DOHH2 (cell line): ENCODE data around the gene BASP1.

Source experiments
- EZH2phosphoT487 ChIP-seq: fragments of 200-600 bp; sonication (generic); IDR thresholded peaks from 2 replicates; pipeline ENCODE4 v1.6.1; 2017; ENCODE audit warnings: borderline replicate concordance, mild to moderate bottlenecking, antibody characterized with exemption, low read length, moderate library complexity, mixed read lengths
- TF ChIP-seq, protein P1 (sequence below): fragments of 200-600 bp; sonication (generic); IDR thresholded peaks from one replicate; pipeline ENCODE4 v1.5.1; 2014; ENCODE audit warnings: antibody characterized with exemption, mild to moderate bottlenecking, low read depth, low read length; ENCODE audit not compliant: poor library complexity, severe bottlenecking

DNA sequence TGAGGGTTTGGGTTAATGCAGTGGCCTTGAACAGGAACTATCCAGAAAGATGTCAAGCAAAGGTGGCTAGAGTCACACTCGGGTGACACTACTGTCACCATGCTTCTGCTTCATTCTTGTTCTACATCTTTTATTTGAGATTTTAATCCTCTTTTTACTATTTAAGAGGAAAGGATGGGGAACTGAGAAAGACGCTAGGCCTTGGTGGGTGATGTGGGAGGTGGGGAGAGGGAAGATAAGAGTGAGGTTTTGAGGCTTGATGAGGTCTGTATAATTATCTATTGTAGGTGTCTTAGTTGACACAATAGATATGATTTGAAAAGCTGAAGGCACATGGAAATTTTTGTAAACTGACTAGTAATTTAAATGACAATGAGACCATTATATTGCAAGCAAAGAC, 3.5 kb upstream of the BASP1 start:
- TF ChIP-seq, protein P1, sequence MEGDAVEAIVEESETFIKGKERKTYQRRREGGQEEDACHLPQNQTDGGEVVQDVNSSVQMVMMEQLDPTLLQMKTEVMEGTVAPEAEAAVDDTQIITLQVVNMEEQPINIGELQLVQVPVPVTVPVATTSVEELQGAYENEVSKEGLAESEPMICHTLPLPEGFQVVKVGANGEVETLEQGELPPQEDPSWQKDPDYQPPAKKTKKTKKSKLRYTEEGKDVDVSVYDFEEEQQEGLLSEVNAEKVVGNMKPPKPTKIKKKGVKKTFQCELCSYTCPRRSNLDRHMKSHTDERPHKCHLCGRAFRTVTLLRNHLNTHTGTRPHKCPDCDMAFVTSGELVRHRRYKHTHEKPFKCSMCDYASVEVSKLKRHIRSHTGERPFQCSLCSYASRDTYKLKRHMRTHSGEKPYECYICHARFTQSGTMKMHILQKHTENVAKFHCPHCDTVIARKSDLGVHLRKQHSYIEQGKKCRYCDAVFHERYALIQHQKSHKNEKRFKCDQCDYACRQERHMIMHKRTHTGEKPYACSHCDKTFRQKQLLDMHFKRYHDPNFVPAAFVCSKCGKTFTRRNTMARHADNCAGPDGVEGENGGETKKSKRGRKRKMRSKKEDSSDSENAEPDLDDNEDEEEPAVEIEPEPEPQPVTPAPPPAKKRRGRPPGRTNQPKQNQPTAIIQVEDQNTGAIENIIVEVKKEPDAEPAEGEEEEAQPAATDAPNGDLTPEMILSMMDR, result no peak
- TF ChIP-seq EZH2phosphoT487, result no peak
